ENCODE results near the gene TBC1D22A.

The TBC1D22A gene

GRCh38 chr22:47021371-47022074 lies 259.1 kb downstream of the TBC1D22A start:
- DNase-seq: no peak

GRCh38 chr22:47022075-47022473 lies 259.6 kb downstream of the TBC1D22A start:
- no peak for DNase-seq

DNA sequence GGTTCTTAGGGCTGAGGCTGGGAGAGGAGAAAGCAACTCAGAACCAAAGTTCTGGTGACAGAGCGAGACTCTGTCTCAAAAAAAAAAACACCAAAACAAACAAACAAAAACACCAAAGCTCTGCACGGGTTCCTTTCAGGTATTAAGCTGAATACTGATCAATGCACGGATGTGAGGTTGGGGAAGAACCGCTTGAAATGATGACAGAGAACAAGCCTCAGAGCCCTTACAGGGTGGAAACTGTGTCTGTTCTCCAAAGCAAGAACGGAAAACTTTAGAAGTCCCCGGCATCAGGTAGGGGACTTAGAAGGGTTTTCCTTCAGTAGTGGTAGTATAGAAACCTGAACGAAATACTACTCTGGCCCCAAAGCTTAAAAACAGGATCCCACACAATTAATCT lies 260.0 kb downstream of the TBC1D22A start:
- no peak for DNase-seq

DNA sequence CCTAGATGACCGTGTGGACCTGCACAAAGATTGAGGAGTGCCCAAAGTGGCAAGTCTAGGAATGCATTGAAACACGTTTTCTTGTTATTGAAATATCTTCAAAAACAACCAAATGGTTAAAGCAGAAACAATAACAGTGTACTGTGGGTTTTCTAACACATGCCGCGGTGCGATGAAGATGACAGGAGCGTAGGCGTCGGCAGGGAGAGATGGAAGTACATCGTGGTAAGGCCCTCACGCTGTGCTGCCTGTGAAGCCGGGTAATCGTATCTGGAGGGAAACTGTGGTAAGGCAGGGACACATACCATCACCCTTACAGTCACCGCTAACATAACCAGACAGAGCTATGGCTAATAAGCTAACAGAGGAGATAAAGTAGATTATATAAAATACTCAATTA lies 261.4 kb downstream of the TBC1D22A start:
- no peak for DNase-seq

DNA sequence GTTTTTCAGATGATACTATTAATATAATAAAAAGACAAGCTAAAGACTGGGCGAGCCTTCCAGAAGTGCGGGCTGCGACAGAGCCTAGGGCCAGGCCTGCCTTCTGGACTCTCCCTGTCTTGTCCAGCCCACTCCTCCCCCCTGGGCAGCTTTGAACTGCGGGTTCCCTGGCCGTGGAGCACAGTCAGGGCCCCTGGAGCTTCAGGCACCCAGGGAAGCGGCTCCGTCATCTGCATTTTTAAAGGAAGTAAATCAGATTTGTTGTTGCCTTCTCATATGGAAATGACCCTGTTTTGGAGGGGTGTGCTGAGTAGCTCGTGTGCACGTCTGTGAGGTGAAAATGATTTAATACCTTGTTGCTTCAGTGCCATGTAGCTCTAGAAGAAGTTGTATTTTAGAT lies 265.3 kb downstream of the TBC1D22A start:
- no peak for DNase-seq

DNA sequence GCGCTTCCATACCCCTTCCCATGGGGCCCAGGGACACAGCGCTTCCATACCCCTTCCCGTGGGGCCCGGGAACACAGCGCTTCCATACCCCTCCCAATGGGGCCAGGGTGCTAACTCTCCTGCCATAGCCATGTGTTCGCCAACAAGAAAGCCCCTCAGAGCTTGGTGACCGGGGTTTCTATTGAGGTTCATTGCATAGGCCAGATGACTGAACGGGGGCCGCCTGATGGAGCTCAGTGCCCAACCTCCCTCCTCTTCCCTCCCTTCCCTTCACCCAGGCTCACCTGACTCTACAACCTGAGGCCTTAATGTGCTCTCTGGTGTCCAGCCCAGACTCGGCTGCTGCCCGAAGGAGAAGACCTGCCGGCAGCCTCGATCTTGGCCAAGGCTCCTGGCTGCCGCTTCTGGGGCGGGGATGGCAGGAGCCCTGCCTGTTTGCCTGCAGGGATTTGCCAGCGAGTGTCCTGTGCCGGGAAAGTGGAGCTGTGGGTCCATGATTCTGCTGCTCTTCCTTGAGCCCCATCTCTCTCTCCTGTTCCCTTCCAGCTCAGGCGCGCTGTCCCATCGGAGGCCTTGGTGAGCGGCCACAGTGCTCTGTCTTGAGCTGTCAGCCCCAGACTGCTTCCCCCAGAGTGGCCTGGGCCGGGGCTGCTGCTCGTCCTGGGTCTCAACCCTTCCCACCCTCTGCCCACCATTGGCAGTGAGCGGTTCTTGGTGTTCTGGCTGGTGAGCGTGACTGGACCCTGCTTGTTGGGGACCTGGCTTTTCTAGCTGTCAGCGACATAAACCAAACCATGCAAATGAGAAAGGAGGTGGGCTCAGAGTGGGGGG lies 267.0 kb downstream of the TBC1D22A start:
- no peak for DNase-seq

GRCh38 chr22:47030143-47030661 lies 267.8 kb downstream of the TBC1D22A start:
- DNase-seq: peak; percentile 40

DNA sequence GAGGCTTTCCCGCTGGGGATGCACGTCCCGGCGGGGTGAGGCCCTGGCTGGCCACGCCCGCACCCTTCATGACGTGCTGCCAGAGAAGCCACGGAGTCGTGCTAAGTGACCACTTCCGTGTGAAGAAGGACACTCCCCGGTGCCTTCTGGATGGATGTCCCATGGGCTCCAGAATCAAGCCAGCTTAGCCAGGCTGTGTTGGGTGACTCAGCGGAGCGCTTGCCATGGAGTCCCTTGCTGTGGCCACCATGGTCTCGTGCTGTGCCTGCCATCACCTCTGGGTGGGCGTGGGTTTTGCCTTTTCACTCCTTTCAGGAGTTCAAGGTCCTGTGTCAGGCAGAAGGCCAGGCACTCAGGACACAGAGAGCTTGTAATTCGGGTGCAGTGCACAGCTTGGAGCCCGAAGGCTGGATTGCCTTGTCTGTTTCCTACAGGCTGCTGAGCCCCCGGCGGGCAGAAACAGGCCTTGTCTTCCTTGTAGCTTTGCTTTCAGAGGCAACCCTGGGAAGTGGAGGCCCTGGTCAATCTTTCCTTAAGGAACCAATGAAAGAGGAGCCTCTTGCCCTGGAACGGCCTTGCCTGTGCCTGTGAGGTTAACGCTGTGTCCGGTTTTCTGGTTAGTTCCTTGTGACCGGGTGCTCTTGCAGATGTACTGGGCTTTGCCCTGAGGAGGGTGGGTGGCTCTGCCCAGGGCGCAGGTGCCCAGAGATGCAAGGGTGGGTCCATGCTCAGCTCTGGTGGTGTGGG lies 268.6 kb downstream of the TBC1D22A start:
- peak; percentile 35 for DNase-seq

DNA sequence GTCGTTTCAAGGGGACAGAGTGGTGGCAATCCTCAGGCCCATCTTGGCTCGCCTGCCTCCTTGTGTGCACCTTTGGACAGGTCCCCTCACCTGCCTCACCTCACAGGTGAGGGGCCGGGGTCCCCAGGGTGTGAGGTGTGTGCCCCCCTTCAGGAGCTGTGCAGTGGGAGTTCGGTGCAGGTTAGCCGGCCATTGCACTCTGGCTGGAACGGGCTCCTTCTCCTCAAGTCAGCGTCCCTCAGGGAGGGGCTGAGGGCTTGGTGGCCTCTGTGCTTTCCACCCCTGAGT lies 269.1 kb downstream of the TBC1D22A start:
- DNase-seq: no peak

GRCh38 chr22:47032091-47032943 lies 269.9 kb downstream of the TBC1D22A start:
- DNase-seq: no peak

GRCh38 chr22:47032956-47033647 lies 270.7 kb downstream of the TBC1D22A start:
- DNase-seq: no peak

GRCh38 chr22:47033648-47034000 lies 271.2 kb downstream of the TBC1D22A start:
- no peak for DNase-seq

GRCh38 chr22:47034076-47034808 lies 271.8 kb downstream of the TBC1D22A start:
- no peak for DNase-seq

DNA sequence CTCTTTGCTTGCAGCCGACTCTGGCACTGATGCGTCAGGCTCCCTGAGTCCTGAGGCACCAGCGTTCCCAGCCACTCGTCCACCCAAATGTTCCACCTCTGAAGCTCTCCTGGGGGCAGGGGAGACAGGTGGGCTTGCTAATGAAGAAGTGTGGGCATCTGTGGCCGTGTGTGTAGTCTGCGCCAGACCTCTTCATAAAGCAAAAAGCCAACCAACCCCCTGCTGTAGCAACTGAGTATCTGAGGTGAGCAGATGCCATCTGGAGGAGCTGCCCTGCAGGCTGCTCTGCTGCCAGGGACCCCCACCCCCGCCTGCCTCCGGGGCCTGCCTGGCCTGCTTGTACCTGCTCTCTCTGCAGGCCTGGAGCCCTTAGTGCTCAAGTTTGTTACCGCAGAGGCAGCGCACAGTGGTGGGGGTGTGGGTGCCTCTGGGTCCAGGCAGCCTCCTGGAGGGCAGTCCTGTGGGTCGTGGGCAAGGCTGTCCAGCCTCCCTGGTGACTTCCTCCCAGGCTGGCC lies 272.5 kb downstream of the TBC1D22A start:
- no peak for DNase-seq

DNA sequence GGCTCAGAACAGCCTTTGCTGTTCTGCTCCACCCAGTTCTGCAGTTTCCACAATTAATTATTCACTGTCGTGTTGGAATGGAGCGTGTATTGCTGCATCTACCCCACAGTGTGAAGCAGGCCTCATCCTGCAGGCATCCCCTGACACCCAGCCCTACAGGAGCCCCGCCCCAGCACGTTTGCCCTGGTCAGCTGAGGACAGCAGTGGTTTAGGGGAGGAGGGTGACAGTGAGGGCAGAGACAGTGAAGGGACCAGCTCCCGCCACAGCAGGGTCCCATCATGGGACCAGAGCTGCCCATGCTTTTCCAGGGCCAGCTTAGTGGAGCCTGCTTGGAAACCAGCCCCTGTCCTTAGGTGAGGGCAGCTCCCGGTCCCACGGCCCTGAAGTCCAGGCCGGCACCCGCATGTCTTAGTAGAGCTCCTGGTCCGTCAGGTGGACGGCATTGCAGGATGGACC lies 273.0 kb downstream of the TBC1D22A start:
- no peak for DNase-seq

- DNase-seq: no peak
These were observed 273.9 kb downstream of the TBC1D22A start for GRCh38 chr22:47036352-47036751.

GRCh38 chr22:47036936-47037485 lies 274.6 kb downstream of the TBC1D22A start:
- no peak for DNase-seq

- DNase-seq: no peak
These were observed 275.9 kb downstream of the TBC1D22A start for GRCh38 chr22:47038206-47038835.

- no peak for DNase-seq
These were observed 276.9 kb downstream of the TBC1D22A start for GRCh38 chr22:47039356-47039755.
